ENCODE measurements around the gene CYP3A7. TPM values are rescaled to one million over a fixed set of nuclear protein-coding genes. Genes with fewer than 3 reads are reported as not detected.
"Not testable (repeated sequence)": the region's sequence is repeated elsewhere in the genome, so short reads cannot be mapped to it uniquely, and the experiment has no call there.

CYP3A7 gene
- total RNA-seq, 1 donor from 2014 or later: 0.21 TPM

DNA sequence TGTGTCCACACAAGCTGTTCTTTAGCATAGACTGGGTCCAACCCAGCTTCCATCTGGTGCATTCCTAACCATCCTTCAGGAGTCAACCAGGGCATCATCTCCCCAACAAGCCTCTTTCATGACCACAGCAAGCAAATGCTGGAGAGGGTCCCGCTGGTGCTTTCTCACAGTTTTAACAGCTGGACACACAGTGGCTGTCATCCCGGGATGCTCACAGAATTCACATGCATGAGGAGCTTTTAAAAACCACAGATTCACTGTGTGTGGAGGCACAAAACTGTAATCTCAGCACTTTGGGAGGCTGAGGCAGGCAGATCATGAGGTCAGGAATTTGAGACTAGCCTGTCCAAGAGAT, 6.4 kb upstream of the CYP3A7 start:
- no peak for DNase-seq

GRCh38 chr7:99740573-99741440, 5.8 kb upstream of the CYP3A7 start:
- DNase-seq: peak; percentile 93

DNA sequence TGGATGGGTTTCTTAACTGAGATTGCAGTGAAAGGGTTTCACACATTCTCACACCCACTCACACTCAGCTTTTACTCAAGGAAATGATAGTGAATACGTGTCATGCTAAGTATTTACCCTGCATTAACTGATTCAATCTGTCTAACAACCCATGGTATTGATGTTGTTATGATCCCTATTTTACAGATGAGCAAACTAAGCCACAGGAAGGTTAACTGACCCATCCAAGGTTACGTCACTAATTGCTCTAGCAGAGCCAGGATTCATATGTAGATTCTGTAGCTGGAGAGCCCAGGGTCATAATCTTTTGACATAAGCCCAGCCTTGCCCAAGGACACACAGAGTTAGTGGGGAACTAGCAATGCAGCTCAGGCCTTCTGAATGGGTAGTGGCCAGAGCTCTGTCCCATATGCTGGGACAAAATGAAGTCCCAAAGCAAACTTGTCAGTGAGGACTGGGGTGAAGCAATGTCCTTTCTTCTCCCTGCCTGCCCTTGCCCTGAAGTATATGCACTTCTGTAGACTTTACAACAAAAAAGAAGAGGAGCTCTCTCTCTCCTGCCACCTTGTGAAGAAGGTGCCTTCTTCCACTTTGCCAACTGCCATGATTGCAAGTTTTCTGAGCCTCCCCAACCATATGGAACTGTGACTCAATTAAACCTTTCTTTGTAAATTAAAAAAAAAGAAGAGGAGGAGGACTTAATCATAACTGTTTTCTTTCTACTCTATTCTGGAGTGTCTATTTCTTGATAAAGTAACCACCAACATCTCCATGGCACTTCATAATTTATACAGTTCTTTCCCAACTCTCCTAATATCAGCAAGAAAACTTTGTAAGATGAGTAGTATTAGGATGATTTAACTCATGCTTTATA, 4.9 kb upstream of the CYP3A7 start:
- no peak for DNase-seq

GRCh38 chr7:99737726-99738125, 2.7 kb upstream of the CYP3A7 start:
- peak; percentile 13 for DNase-seq

- not testable (repeated sequence) for DNase-seq
Observed at GRCh38 chr7:99736667-99737066, 1.7 kb upstream of the CYP3A7 start.

GRCh38 chr7:99733448-99733847, 1.5 kb downstream of the CYP3A7 start:
- DNase-seq: no peak

- no peak for DNase-seq
Observed at GRCh38 chr7:99733003-99733402, 2.0 kb downstream of the CYP3A7 start.

GRCh38 chr7:99731638-99732374, 3.2 kb downstream of the CYP3A7 start:
- no peak for DNase-seq

DNA sequence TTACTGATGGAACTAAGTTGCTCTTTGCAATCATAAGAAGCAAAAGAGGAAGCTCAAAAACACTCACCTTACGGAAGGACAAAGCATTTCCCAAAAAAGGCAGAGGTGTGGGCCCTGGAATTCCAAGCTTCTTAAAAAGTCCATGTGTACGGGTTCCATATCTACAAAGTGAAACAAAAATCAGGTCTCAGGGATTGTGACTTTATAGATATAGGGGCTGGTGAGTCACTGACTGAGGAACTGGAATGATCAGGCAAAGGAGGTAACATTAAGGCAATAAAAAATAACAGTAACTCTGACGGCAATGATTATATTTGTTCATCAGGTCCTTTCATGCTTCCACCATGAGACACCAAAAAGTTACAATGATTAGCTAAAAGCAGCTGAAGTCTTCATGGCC, 4.0 kb downstream of the CYP3A7 start:
- DNase-seq: no peak

GRCh38 chr7:99730238-99730810, 4.7 kb downstream of the CYP3A7 start:
- DNase-seq: no peak

- peak; percentile 17 for DNase-seq
Observed at GRCh38 chr7:99729486-99730237, 5.3 kb downstream of the CYP3A7 start.

- peak; percentile 20 for DNase-seq
Observed at GRCh38 chr7:99728615-99729014, 6.4 kb downstream of the CYP3A7 start.

DNA sequence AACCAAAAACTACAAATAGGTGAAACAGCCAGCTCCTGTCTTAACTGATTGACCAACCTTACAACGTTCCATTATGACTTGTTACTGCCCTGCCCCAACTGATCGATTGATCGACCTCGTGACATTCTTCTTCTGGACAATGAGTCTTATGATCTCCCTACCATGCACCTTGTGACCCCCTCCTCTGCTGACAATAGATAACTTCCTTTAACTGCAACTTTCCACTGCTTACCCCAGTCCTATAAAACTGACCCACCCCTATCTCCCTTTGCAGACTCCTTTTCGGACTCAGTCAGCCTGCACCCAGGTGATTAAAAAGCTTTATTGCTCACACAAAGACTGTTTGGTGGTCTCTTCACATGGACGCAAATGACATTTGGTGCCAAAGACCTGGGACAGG, 11.8 kb downstream of the CYP3A7 start:
- DNase-seq: not testable (repeated sequence)

DNA sequence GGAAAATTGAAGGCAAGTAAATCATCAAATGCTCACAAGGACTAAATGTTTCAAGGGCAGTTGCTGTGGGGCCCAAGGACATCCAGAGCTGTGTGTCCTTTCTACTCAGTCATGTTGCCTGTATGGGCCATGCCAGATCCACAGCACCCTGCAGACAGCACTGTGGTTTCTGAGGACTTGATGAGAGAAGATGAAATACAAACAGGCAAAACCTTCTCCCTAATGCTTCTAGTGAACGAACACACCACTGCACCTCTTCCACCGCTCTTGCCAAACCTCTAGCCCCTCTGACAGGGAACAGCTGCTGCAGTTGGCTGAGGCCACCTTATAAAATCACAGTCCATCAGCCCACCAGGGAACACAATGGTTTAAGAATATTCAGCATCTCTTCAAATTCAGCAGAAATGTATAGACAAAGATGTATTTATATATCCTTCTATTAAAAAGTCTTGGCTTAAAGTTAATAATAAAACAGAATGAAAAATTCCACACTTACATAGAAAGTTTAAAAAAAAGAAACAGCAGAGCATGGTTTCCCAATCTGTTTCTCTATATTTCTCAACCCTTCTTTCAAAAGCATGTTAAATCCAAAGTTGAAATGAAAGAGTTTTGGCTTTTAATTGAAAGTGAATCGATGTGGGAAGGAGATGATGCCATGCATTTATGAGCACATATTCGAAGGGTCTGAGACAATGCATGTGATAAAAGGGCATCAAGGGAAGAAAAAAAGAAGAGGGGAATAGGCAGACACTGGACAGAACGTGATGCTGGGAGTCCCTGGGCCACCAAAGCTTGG, 14.0 kb downstream of the CYP3A7 start:
- peak; percentile 39 for DNase-seq

DNA sequence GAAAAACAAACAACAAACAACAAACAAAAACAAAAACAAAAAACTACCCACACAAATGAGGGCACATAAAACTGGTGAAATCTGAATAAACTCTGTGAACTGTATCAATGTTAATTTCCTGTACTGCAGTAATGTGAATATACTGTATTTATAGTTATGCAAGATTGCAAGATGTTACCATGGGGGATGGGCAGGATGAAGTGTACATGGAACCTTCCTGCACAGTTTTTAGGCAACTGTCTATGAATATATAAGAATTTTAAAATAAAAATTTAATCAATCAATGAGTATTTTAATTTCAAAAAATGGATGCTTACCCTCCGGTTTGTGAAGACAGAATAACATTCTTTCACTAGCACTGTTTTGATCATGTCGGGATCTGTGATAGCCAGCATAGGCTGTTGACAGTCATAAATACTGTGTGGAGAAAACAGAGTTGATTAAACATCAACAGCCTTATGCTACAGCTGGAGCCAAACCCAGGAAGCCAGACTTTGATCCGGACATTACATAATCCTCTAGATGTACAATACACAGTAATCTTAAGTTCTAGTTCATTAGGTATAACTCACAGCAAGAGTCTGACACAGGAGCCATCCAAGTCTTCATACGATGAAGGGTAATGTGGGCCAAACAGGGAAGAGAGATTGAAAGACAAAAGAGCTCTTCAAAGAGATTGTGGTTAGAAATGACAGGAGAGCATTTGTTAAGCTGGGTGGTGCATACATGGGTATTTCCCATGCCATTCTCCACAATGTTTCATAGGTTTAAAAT, 14.8 kb downstream of the CYP3A7 start:
- DNase-seq: no peak

DNA sequence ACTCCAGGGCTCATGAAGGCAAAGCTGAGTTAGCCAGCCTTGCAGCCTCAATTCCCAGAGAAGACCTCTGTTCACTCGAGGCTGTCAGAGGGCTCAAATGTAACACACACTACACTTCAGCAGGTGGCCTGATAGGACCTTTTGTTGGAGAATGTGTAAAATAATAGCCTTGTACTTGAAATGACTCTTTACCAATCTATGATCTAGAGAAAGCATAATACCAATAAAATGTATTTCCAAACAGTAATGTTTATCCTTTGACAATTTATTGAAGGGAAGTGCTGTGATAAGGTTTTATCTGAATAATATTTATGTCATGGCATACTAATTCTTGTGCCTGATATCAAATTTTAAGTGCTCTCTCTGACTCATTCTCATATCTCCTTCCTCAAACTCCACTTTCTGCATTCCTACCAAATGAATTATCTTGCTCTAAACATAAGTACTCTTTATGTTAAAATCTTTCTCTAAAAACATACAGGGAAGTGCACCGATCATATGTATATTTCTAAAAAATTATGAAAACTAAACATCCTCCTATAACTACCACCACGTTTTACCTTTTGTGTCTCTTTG, 20.9 kb downstream of the CYP3A7 start:
- DNase-seq: no peak

GRCh38 chr7:99709838-99710578, 25.0 kb downstream of the CYP3A7 start:
- no peak for DNase-seq

DNA sequence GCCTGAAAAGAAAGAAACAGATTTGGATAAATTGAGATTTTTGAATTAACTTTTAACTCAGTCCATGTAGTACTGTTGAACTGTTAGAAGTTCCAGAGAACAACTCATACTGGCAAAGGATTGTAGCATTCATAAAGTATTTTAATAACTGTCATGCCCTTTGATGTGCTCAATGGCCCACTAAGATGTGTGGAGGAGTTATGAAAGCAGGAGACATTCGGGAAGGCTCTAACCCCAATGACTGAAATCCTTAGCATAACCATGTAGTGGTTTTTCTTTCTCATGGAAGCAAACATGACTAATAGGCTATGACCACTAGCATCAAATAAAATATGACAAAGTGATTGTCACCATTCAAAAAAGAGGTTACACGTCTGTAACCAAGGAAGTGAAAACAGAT, 25.7 kb downstream of the CYP3A7 start:
- DNase-seq: no peak

GRCh38 chr7:99707096-99707495, 27.9 kb downstream of the CYP3A7 start:
- no peak for DNase-seq
